OCI-LY3 (cell line): Measurements from ENCODE around the gene ECE2.

Source experiments
- EZH2phosphoT487 ChIP-seq: fragments of 200-600 bp; shearing (Covaris generic); IDR thresholded peaks from 2 replicates; pipeline ENCODE4 v1.6.1; 2018; ENCODE audit warnings: antibody characterized with exemption, mixed run types, low read depth
- TF ChIP-seq, protein P1 (sequence below): fragments of 200-600, 300-600 bp; sonication (generic); IDR thresholded peaks from 2 replicates; pipeline ENCODE4 v1.5.1; 2014; ENCODE audit warnings: antibody characterized with exemption, low read length, low read depth

DNA sequence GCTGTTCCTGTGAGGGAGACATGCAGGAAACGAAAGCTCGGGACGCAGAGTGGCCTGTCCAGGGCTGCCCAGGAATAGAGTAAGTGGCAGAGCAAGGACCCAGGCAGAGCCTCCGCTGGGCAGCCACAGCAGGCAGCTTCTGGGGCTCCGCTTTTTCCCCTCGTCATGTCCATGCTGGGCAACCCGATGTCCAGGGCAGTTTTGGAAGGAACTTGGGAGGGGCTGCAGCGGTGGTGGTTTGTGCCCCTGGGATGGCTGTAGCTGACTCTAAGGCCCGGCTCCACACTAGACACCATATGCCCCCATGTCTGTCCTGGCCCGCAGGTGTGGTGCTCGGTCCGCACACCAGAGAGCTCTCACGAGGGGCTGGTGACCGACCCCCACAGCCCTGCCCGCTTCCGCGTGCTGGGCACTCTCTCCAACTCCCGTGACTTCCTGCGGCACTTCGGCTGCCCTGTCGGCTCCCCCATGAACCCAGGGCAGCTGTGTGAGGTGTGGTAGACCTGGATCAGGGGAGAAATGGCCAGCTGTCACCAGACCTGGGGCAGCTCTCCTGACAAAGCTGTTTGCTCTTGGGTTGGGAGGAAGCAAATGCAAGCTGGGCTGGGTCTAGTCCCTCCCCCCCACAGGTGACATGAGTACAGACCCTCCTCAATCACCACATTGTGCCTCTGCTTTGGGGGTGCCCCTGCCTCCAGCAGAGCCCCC, 16.1 kb downstream of the ECE2 start:
- TF ChIP-seq, protein P1, sequence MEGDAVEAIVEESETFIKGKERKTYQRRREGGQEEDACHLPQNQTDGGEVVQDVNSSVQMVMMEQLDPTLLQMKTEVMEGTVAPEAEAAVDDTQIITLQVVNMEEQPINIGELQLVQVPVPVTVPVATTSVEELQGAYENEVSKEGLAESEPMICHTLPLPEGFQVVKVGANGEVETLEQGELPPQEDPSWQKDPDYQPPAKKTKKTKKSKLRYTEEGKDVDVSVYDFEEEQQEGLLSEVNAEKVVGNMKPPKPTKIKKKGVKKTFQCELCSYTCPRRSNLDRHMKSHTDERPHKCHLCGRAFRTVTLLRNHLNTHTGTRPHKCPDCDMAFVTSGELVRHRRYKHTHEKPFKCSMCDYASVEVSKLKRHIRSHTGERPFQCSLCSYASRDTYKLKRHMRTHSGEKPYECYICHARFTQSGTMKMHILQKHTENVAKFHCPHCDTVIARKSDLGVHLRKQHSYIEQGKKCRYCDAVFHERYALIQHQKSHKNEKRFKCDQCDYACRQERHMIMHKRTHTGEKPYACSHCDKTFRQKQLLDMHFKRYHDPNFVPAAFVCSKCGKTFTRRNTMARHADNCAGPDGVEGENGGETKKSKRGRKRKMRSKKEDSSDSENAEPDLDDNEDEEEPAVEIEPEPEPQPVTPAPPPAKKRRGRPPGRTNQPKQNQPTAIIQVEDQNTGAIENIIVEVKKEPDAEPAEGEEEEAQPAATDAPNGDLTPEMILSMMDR = no peak
- TF ChIP-seq EZH2phosphoT487 = no peak
